ENCODE measurements around the gene ECE2.
"Not testable (repeated sequence)": the region's sequence is repeated elsewhere in the genome, so short reads cannot be mapped to it uniquely, and the experiment has no call there.

The ECE2 gene

GRCh38 chr3:184337981-184338380 lies 62.2 kb downstream of the ECE2 start:
- Histone ChIP-seq H3K4me1 (ENCODE audit: control insufficient read depth, insufficient read depth, low read length) (peaks cover 44% of the 10 kb centered on the region), H3K9ac (ENCODE audit: low read length) (peak overlapping the region; percentile 17), H3K9me3 (ENCODE audit: control insufficient read depth, low read length) (no peaks in the 10 kb centered on the region), H3K36me3 (ENCODE audit: control insufficient read depth, insufficient read depth, low read length) (peaks cover 7% of the 10 kb centered on the region), H3K4me3 (ENCODE audit: low read length) (no peak overlapping the region), H3K27me3 (ENCODE audit: control insufficient read depth, insufficient read depth, low read length) (no peaks in the 10 kb centered on the region)

GRCh38 chr3:184338511-184338945 lies 62.7 kb downstream of the ECE2 start:
- H3K4me3 ChIP-seq (ENCODE audit: low read length), result no peak overlapping the region
- H3K4me1 ChIP-seq (ENCODE audit: control insufficient read depth, insufficient read depth, low read length), result peaks cover 44% of the 10 kb centered on the region
- H3K9me3 ChIP-seq (ENCODE audit: control insufficient read depth, low read length), result no peaks in the 10 kb centered on the region

GRCh38 chr3:184339001-184339400 lies 63.2 kb downstream of the ECE2 start:
- Histone ChIP-seq H3K9ac (ENCODE audit: low read length) (no peak overlapping the region), H3K4me3 (ENCODE audit: low read length) (no peak overlapping the region), H3K4me1 (ENCODE audit: control insufficient read depth, insufficient read depth, low read length) (peaks cover 44% of the 10 kb centered on the region), H3K36me3 (ENCODE audit: control insufficient read depth, insufficient read depth, low read length) (peaks cover 4% of the 10 kb centered on the region), H3K9me3 (ENCODE audit: control insufficient read depth, low read length) (no peaks in the 10 kb centered on the region), H3K27me3 (ENCODE audit: control insufficient read depth, insufficient read depth, low read length) (no peaks in the 10 kb centered on the region)

More at GRCh38 chr3:184338511-184338945, 62.7 kb downstream of the ECE2 start:
- H3K36me3 ChIP-seq (ENCODE audit: control insufficient read depth, insufficient read depth, low read length), result peaks cover 7% of the 10 kb centered on the region
- no peaks in the 10 kb centered on the region for H3K27me3 ChIP-seq (ENCODE audit: control insufficient read depth, insufficient read depth, low read length)
- H3K9ac ChIP-seq (ENCODE audit: low read length), result no peak overlapping the region

- H3K4me1 ChIP-seq (ENCODE audit: control insufficient read depth, insufficient read depth, low read length), result peaks cover 44% of the 10 kb centered on the region
- not testable (repeated sequence) for H3K27me3 ChIP-seq (ENCODE audit: control insufficient read depth, insufficient read depth, low read length); H3K36me3 ChIP-seq (ENCODE audit: control insufficient read depth, insufficient read depth, low read length); H3K4me3 ChIP-seq (ENCODE audit: low read length); H3K9me3 ChIP-seq (ENCODE audit: control insufficient read depth, low read length); H3K9ac ChIP-seq (ENCODE audit: low read length)
Observed at GRCh38 chr3:184339451-184340135, 63.8 kb downstream of the ECE2 start.

- H3K9ac ChIP-seq (ENCODE audit: low read length), result no peak overlapping the region
Observed at GRCh38 chr3:184341925-184342324, 66.1 kb downstream of the ECE2 start.

More at GRCh38 chr3:184341925-184342324, 66.1 kb downstream of the ECE2 start:
- no peaks in the 10 kb centered on the region for H3K9me3 ChIP-seq (ENCODE audit: control insufficient read depth, low read length)
- no peaks in the 10 kb centered on the region for H3K36me3 ChIP-seq (ENCODE audit: control insufficient read depth, insufficient read depth, low read length)
- no peak overlapping the region for H3K4me3 ChIP-seq (ENCODE audit: low read length)
- H3K27me3 ChIP-seq (ENCODE audit: control insufficient read depth, insufficient read depth, low read length), result no peaks in the 10 kb centered on the region
- H3K4me1 ChIP-seq (ENCODE audit: control insufficient read depth, insufficient read depth, low read length), result peaks cover 43% of the 10 kb centered on the region

Measured in mucosa of stomach (tissue), 1 donor.